GM12878 (cell line): Measurements from ENCODE around the gene STAG1. TPM values are rescaled to one million over a fixed set of nuclear protein-coding genes. Genes with fewer than 3 reads are reported as not detected.

Source experiments
- ATAC-seq: fragments of 200-7000 bp; cut with Tn5 transposase; 3 replicates; pipeline ENCODE4 v1.9.1; 2020; ENCODE audit warnings: mild to moderate bottlenecking, moderate library complexity
- BruUV-seq: library from RNA; stranded (reverse); fragments of 400-500 nt; replicated peaks from 2 replicates; lab custom pipeline; 2021; lab: Mats Ljungman, UMichigan
- CTCF ChIA-PET: fragments of 300-600 bp; sonication (Branson Sonifier 250); formaldehyde crosslinking; extraction: SDS; loops from one replicate; lab custom pipeline; 2021; ENCODE audit warnings: inconsistent platforms; lab: Yijun Ruan, JAX
- POLR2A ChIA-PET: fragments of 350-600 bp; formaldehyde crosslinking; extraction: SDS; loops from one replicate; lab custom pipeline; 2021; ENCODE audit warnings: inconsistent platforms; lab: Charles Lee
- RAD21 ChIA-PET: fragments of 300-600 bp; sonication (Branson Sonifier 250); formaldehyde crosslinking; loops from one replicate; lab custom pipeline; 2023; ENCODE audit warnings: antibody characterized with exemption; ENCODE audit not compliant: unreplicated experiment; lab: Charles Lee
- SMC1A ChIA-PET: fragments of 300-600 bp; sonication (Branson Sonifier 250); formaldehyde crosslinking; loops from one replicate; lab custom pipeline; 2023; ENCODE audit not compliant: unreplicated experiment, uncharacterized antibody; lab: Charles Lee
- DNase-seq: peaks from one replicate; pipeline ENCODE4 v3.0.0-alpha.2; 2011; ENCODE audit warnings: low read depth, low spot score
- FAIRE-seq: peaks from 3 replicates; lab custom pipeline; 2011; peaks lifted over from hg19 to GRCh38; lab: Jason Lieb, UNC
- H2AFZ ChIP-seq: 2 replicates; pipeline ENCODE4 v1.6.0; 2011; ENCODE audit warnings: low read depth, low read length, control low read depth; ENCODE audit not compliant: control insufficient read depth
- H3K27ac ChIP-seq: 2 replicates; pipeline ENCODE4 v1.5.1; 2011; ENCODE audit warnings: control low read depth; ENCODE audit not compliant: control insufficient read depth, insufficient read depth
- H3K27me3 ChIP-seq, 2 experiments: replicated peaks in 1 of 2; 2 replicates each; pipeline versions ENCODE4 v1.6.0 to v1.6.1; 2011; ENCODE audit warnings: low read length in 1 of 2; ENCODE audit not compliant: control insufficient read depth in 2 of 2, insufficient read depth in 2 of 2
- H3K36me3 ChIP-seq, 2 experiments: 2 replicates each; pipeline ENCODE4 v1.5.1; 2011; ENCODE audit warnings: low read length in 1 of 2; ENCODE audit not compliant: control insufficient read depth in 2 of 2, insufficient read depth in 2 of 2
- H3K4me1 ChIP-seq: 2 replicates; pipeline ENCODE4 v1.6.1; 2011; ENCODE audit warnings: mild to moderate bottlenecking, low read length, moderate library complexity, mixed read lengths; ENCODE audit not compliant: control insufficient read depth, insufficient read depth
- H3K4me2 ChIP-seq: 2 replicates; pipeline ENCODE4 v1.6.0; 2011; ENCODE audit warnings: control low read depth; ENCODE audit not compliant: control insufficient read depth, insufficient read depth
- H3K4me3 ChIP-seq: fragments of 200-600 bp; sonication (generic); 2 replicates; pipeline ENCODE4 v1.5.1; 2016
- H3K79me2 ChIP-seq: 2 replicates; pipeline ENCODE4 v1.6.0; 2011; ENCODE audit warnings: low read length; ENCODE audit not compliant: control insufficient read depth, insufficient read depth
- H3K9ac ChIP-seq: 2 replicates; pipeline ENCODE4 v1.8.0; 2011; ENCODE audit warnings: low read length, control low read depth, mixed read lengths; ENCODE audit not compliant: control insufficient read depth, insufficient read depth
- H3K9me3 ChIP-seq: replicated peaks from 3 replicates; pipeline ENCODE4 v1.5.1; 2011; ENCODE audit warnings: mild to moderate bottlenecking, low read length; ENCODE audit not compliant: control insufficient read depth, insufficient read depth
- H4K20me1 ChIP-seq: 2 replicates; pipeline ENCODE4 v1.6.0; 2011; ENCODE audit not compliant: control insufficient read depth, insufficient read depth
- FOS ChIP-seq: IDR thresholded peaks from 3 replicates; pipeline ENCODE4 v1.6.1; 2011; ENCODE audit warnings: borderline replicate concordance; ENCODE audit not compliant: insufficient read length; ENCODE audit errors: extremely low read depth
- RAD21 ChIP-seq: IDR thresholded peaks from 2 replicates; pipeline ENCODE4 v1.6.1; 2011; ENCODE audit warnings: mild to moderate bottlenecking, low read depth, low read length, moderate library complexity; ENCODE audit not compliant: insufficient read depth
- in situ Hi-C: fragments of 300-500 bp; cut with MboI; formaldehyde crosslinking; loops from 9 replicates; pipeline ENCODE4 v1.14.3; 2018; ENCODE audit warnings: mixed read lengths
- intact Hi-C: fragments of 100-400 bp; cut with micrococcal nuclease; formaldehyde crosslinking; loops from one replicate; pipeline ENCODE4 v1.14.2; 2022; ENCODE audit not compliant: unreplicated experiment
- polyA plus RNA-seq, 11 experiments: library from polyadenylated mRNA; depleted of rRNA in 4 of 11; unstranded in 6 of 11; stranded (reverse) in 5 of 11; fragments of >200 nt; fragmentation: Nextera tagmentation in 4 of 11; fragmentation: Illumina TruSeq in 1 of 11; extraction: Ambion mirVana in 4 of 11; extraction: Trizol in 1 of 11; gene quantifications; 1 replicate in 1 of 11; 2 replicates in 10 of 11; pipeline versions ENCODE4 v1.2.1 to v1.2.3, GENCODE V29; 2011 to 2016; ENCODE audit warnings: inconsistent platforms in 2 of 11, missing spikeins in 2 of 11, low read depth in 1 of 11
- total RNA-seq, 4 experiments: library from RNA; depleted of rRNA in 3 of 4; stranded (reverse); fragments of >200 nt in 3 of 4; fragmentation: Illumina TruSeq in 1 of 4; extraction: Trizol in 1 of 4; gene quantifications; 2 replicates each; pipeline versions ENCODE4 v1.2.1 to v1.2.3, GENCODE V29; 2013 to 2021
- TF ChIP-seq, protein P1 (sequence below), 3 experiments: IDR thresholded peaks in 2 of 3; conservative IDR thresholded peaks in 1 of 3; 2 replicates each; pipeline ENCODE4 v1.5.1; 2011; ENCODE audit warnings: low read depth in 3 of 3, low read length in 3 of 3, mild to moderate bottlenecking in 3 of 3, control low read depth in 2 of 3, moderate library complexity in 2 of 3, inconsistent platforms in 1 of 3, mixed read lengths in 1 of 3; ENCODE audit not compliant: control insufficient read depth in 2 of 3, insufficient read depth in 1 of 3; ENCODE audit errors: extremely low read depth in 1 of 3

The STAG1 gene
- total and polyA plus RNA-seq, 10 of the 15 experiments (the other 5 are each of a cell fraction or from before 2014, with no cell fraction given): 4.4 to 30.1 (median 20.2) TPM

- Histone ChIP-seq H3K4me2 (no peak overlapping the region), H3K27ac (no peak overlapping the region), H2AFZ (no peak overlapping the region), H3K27me3 (no peaks in the 10 kb centered on the region), H3K9ac (no peak overlapping the region), H3K36me3 (peaks cover 0 to 3% of the 10 kb centered on the region in 2 experiments; a peak in 1 of 4 replicates), H3K4me3 (no peak overlapping the region), H4K20me1 (no peaks in the 10 kb centered on the region), H3K79me2 (no peaks in the 10 kb centered on the region), H3K4me1 (no peaks in the 10 kb centered on the region), H3K9me3 (peaks cover 3% of the 10 kb centered on the region; the same call in 2 of the 3 replicates)
- BruUV-seq: no TSS peak
- DNase-seq (no peak), ATAC-seq (peak; percentile 75), FAIRE-seq (no peak)
- TF ChIP-seq RAD21 (peak; percentile 27; the same call in 1 of the 2 replicates), FOS (no peak)
- TF ChIP-seq, protein P1, sequence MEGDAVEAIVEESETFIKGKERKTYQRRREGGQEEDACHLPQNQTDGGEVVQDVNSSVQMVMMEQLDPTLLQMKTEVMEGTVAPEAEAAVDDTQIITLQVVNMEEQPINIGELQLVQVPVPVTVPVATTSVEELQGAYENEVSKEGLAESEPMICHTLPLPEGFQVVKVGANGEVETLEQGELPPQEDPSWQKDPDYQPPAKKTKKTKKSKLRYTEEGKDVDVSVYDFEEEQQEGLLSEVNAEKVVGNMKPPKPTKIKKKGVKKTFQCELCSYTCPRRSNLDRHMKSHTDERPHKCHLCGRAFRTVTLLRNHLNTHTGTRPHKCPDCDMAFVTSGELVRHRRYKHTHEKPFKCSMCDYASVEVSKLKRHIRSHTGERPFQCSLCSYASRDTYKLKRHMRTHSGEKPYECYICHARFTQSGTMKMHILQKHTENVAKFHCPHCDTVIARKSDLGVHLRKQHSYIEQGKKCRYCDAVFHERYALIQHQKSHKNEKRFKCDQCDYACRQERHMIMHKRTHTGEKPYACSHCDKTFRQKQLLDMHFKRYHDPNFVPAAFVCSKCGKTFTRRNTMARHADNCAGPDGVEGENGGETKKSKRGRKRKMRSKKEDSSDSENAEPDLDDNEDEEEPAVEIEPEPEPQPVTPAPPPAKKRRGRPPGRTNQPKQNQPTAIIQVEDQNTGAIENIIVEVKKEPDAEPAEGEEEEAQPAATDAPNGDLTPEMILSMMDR (IDR thresholded peaks at IDR 0.05 in 2 of 3, conservative IDR thresholded peaks at IDR 0.05 in 1 of 3; ENCODE audit: control insufficient read depth in 2 of 3, extremely low read depth in 1 of 3, insufficient read depth in 1 of 3, low read depth in 3 of 3, low read length in 3 of 3): peak in 2 of 3 experiments; percentile 20 to 25; a peak in 3 of 6 replicates
- ChIA-PET CTCF (interaction anchor here (0.6 to 5.8 kb wide), 6 partner anchors 40 to 485 kb away, joined by 3 to 47 read pairs (median 4); partner anchors contain the start of gene STAG1), SMC1A (interaction anchor here (1.2 to 2.9 kb wide), 5 partner anchors 47 to 472 kb away, joined by 3 to 10 read pairs (median 7); partner anchors contain the start of gene STAG1), RAD21 (interaction anchor here (1.2 to 4.3 kb wide), 4 partner anchors 203 to 467 kb away, joined by 3 to 43 read pairs (median 7); partner anchors contain the start of gene STAG1), POLR2A (no interaction called here)
- intact Hi-C loops (loop anchor here (2.0 kb wide), 1 partner anchor 204 kb away; no protein-coding TSS in a partner anchor), in situ Hi-C loops (no loop called here)
Observed at GRCh38 chr3:136546720-136547119, 205.5 kb downstream of the STAG1 start.
